GM10266 (cell line): ENCODE data around the gene ATXN1.

Experiments
- DNase-seq: peaks from one replicate; pipeline ENCODE4 v3.0.0; 2012; ENCODE audit errors: extremely low spot score
- TF ChIP-seq, protein P1 (sequence below): IDR thresholded peaks from 2 replicates; pipeline ENCODE4 v1.5.1; 2012; ENCODE audit warnings: mild to moderate bottlenecking, low read depth; ENCODE audit not compliant: control insufficient read depth, insufficient read depth; ENCODE audit errors: missing control alignments

Gene ATXN1

DNA sequence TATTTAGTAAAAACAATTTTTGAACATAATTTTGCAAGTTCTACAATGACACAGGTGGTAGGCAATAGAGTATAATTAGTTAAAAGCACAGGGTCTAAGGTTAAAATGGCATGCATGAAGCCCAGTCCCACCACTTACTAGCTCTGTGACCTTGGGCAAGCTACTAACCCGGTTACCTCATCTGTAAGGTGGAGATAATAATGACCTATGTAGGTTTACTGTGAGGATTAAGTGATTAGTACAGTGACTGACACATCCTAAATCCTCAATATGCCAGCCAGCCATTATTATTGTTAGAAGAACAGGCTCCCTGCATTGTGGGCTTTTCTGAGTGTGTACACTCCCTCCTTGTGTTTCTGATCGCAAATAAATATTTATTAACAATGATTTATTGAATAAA, 26.2 kb downstream of the ATXN1 start:
- TF ChIP-seq, protein P1, sequence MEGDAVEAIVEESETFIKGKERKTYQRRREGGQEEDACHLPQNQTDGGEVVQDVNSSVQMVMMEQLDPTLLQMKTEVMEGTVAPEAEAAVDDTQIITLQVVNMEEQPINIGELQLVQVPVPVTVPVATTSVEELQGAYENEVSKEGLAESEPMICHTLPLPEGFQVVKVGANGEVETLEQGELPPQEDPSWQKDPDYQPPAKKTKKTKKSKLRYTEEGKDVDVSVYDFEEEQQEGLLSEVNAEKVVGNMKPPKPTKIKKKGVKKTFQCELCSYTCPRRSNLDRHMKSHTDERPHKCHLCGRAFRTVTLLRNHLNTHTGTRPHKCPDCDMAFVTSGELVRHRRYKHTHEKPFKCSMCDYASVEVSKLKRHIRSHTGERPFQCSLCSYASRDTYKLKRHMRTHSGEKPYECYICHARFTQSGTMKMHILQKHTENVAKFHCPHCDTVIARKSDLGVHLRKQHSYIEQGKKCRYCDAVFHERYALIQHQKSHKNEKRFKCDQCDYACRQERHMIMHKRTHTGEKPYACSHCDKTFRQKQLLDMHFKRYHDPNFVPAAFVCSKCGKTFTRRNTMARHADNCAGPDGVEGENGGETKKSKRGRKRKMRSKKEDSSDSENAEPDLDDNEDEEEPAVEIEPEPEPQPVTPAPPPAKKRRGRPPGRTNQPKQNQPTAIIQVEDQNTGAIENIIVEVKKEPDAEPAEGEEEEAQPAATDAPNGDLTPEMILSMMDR: no peak
- no peak for DNase-seq

DNA sequence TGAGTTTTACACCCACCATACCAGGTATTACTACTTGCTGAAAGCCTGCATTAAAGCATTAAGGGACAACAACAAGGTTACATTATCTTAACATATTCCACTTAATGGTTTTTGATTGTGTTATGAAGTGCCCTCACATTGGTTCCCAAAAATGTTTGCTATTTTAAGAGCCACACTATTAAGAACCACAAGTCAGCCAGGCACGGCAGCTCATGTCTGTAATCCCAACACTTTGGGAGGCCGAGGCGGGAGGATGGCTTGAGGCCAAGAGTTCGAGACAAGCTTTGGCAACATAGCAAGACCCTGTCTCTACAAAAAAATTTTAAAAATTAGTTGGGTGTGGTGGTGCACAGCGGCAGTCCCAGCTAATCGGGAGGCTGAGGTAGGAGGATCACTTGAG, 28.2 kb downstream of the ATXN1 start:
- TF ChIP-seq, protein P1: no peak
- no peak for DNase-seq

DNA sequence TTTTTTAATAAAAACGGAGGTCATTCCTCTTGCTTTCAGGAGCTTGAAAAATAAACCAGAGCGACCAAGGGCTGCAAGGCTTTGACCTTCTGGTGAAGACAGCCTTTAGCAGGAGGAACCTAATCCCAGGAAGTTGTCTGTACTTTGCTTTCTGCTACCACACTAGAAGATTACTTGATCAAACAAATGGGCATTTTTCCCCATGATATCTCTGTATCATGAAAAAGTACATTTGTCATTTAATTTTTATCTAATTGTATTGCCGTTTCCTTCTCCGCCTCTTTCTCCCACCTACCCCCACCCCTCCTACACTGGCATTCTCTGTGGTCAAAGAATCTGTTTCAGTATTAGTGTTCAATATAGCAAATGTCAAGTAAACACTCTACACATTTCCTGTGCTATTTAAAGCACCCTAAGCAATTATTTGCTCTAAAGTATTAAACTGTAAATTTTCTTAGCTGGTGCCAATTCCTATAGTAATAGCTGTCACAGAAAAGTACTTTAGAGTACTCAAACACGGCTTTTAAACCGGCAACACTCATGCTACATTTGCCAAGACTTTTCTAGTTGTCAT, 29.7 kb downstream of the ATXN1 start:
- DNase-seq: peak; percentile 32
- TF ChIP-seq, protein P1: no peak

DNA sequence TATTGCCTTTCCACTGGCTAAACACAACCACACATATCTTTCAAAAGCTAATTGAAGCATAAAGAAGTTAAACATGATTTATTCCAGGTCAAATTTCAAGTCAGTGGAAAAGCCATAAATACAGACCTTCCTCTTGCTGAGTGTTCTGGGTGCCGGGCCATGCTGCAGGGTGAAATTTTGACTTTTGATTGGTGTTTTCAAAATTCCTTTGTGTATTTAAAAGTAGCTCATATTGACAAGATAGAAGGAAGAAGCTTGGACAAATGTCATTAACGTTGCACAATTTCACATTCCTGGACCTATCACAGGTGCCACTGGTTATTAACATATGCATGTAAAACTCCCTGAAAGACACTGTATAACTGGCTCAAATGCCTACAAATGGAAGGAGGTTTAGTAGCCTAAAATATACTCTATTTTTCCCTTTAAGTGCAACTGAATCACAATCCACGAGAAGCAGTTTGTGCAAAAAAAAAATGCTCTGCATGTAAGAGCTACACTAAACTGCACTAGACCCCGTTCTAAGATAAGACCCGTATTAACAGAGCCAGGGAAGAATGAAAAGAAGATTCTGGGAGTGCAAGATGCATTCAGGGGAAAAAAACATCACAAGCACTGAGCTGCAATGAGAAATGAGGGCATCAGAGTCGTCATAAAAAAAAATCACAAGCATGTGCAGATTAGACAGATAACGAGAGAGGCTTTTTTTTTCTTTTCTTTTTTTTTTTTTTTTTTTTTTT, 30.4 kb downstream of the ATXN1 start:
- DNase-seq: no peak
- TF ChIP-seq, protein P1: no peak

DNA sequence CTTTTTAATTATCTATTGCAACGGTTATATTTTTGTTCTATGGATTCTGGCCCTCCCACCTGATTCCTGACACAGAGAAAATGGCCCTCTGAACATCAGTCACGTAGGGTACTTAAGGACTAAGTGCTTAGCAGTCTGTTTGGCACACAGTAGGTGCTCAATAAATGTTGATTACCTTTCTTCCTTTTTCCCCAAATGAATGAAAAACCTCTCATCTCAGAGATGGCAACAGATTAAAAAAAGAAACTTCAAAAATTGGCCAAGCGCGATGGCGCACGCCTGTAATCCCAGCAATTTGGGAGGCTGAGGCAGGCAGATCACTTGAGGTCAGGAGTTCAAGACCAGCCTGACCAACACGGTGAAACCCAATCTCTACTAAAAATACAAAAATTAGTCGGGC, 31.5 kb downstream of the ATXN1 start:
- TF ChIP-seq, protein P1: no peak
- DNase-seq: no peak

DNA sequence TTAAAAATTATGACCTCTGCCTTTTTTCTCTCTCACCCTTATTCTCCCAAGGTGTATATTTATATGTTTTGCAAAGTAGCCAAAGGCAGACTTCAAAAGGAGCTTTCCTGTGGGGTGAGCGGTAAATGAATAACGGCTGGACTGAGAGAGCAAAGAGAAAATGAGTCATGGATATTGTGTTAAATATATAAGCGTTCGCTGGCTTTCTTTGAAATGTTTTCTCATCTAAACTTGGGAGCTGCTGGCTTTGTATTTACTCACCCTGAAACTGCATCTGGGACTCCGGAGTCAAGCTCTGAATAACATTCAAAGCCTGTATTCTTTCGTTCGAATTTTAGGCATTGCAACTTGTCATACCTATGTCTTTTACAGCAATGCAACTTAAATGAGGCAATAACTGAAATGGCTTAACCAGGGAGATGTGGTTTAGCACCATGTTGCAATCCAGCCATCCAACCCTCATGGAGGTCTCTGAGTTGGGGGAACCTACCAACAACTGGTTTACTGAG, 32.0 kb downstream of the ATXN1 start:
- TF ChIP-seq, protein P1: no peak
- no peak for DNase-seq

DNA sequence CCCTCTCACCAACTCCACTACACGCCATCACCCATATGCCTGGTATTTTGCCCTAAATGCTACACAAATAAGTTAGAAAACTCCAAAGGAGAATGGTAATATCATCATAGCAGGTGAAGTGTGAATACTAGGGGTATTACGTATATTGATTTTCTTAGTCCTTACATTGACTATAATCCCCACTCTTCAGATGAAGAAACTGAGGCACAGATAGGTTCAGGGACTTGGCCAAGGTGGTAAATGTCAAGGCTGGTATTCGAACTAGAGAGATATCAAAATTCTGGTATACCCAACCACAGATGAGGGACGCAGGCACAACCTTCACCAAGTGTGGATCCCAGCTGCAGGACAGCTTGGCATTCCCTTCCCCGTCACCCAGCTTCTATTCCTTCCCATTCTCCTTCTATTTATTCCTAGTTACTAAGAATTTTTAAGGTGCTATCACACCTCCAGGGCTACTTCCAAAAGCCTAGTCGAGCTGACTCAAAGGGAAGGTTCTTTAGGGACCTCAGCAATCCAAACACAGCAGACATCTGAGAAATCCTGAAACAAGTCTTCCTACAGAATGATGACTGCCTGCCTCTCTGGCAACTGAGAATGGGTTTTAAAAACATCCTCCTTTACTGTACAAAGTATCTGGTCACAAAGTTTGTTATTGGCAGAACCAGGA, 32.6 kb downstream of the ATXN1 start:
- no peak for DNase-seq
- TF ChIP-seq, protein P1: no peak
